K562 (cell line): ENCODE data around the gene ZNF35. TPM values are rescaled to one million over a fixed set of nuclear protein-coding genes. Genes with fewer than 3 reads are reported as not detected.

Experiments used
- CXXC5 ChIP-seq: fragments of 250-450 bp; sonication (Bioruptor Pico); IDR thresholded peaks from 2 replicates; pipeline ENCODE4 v1.8.0; 2022; ENCODE audit warnings: inconsistent platforms, mild to moderate bottlenecking, moderate library complexity
- IRF9 ChIP-seq: fragments of 450-650 bp; IDR thresholded peaks from 2 replicates; pipeline ENCODE4 v1.6.1; 2016; ENCODE audit warnings: missing biosample characterization, missing genetic modification characterization
- KAT7 ChIP-seq: sonication (generic); formaldehyde crosslinking; IDR thresholded peaks from 2 replicates; pipeline ENCODE4 v1.8.0; 2022; ENCODE audit warnings: missing genetic modification reagents, mild to moderate bottlenecking, borderline replicate concordance
- PBX2 ChIP-seq, 2 experiments: IDR thresholded peaks in 1 of 2; conservative IDR thresholded peaks in 1 of 2; 2 replicates each; pipeline ENCODE4 v1.6.1; 2016; ENCODE audit warnings: low read depth in 2 of 2, mild to moderate bottlenecking in 1 of 2, missing compliant biosample characterization in 1 of 2, missing genetic modification characterization in 1 of 2, moderate library complexity in 1 of 2
- POLR2H ChIP-seq: IDR thresholded peaks from 2 replicates; pipeline ENCODE4 v1.6.1; 2016; ENCODE audit warnings: missing genetic modification characterization, low read depth, mild to moderate bottlenecking, control low read depth, missing compliant biosample characterization, moderate library complexity
- PTTG1 ChIP-seq: fragments of 450-650 bp; IDR thresholded peaks from 2 replicates; pipeline ENCODE4 v1.6.1; 2016; ENCODE audit warnings: low read depth, mild to moderate bottlenecking, missing genetic modification characterization, missing compliant biosample characterization
- RBFOX2 ChIP-seq: fragments of 200-400 bp; formaldehyde crosslinking; IDR thresholded peaks from 2 replicates; pipeline ENCODE4 v1.6.1; 2017; ENCODE audit warnings: low read depth, mild to moderate bottlenecking, low read length, moderate library complexity
- TEAD2 ChIP-seq: fragments of 450-650 bp; IDR thresholded peaks from 2 replicates; pipeline ENCODE4 v1.6.1; 2016; ENCODE audit warnings: missing genetic modification characterization, control low read depth, missing compliant biosample characterization
- ZNF407 ChIP-seq: fragments of 450-650 bp; IDR thresholded peaks from 2 replicates; pipeline ENCODE4 v1.6.1; 2016; ENCODE audit warnings: low read depth
- ZNF436 ChIP-seq: fragments of 250-450, 450-650 bp; sonication (Bioruptor Pico); formaldehyde crosslinking; IDR thresholded peaks from 2 replicates; pipeline ENCODE4 v1.7.0; 2020; ENCODE audit warnings: mild to moderate bottlenecking
- polyA plus RNA-seq, 8 experiments: library from polyadenylated mRNA; depleted of rRNA in 4 of 8; stranded (reverse) in 5 of 8; unstranded in 3 of 8; fragments of >200 nt; fragmentation: Nextera tagmentation in 2 of 8; fragmentation: Illumina TruSeq in 1 of 8; extraction: Ambion mirVana in 2 of 8; extraction: Trizol in 1 of 8; gene quantifications; 2 replicates each; pipeline versions ENCODE4 v1.2.1 to v1.2.3, GENCODE V29; 2011 to 2014; ENCODE audit warnings: inconsistent platforms in 1 of 8, missing spikeins in 1 of 8
- total RNA-seq, 7 experiments: library from RNA; depleted of rRNA in 6 of 7; stranded (reverse); fragments of >200 nt in 6 of 7; fragmentation: Illumina TruSeq in 2 of 7; extraction: Trizol in 2 of 7; gene quantifications; 2 replicates each; pipeline versions ENCODE4 v1.2.1 to v1.2.3, GENCODE V29; 2011 to 2021; ENCODE audit warnings: low replicate concordance in 1 of 7
- TF ChIP-seq, protein P1 (sequence below): sonication (generic); formaldehyde crosslinking; IDR thresholded peaks from 2 replicates; pipeline ENCODE4 v1.8.1; 2022; ENCODE audit warnings: missing genetic modification reagents

ZNF35 gene
- total and polyA plus RNA-seq, 9 of the 15 experiments (the other 6 are each of a cell fraction or from before 2014, with no cell fraction given) = 8.0 to 18.2 (median 14.8) TPM

DNA sequence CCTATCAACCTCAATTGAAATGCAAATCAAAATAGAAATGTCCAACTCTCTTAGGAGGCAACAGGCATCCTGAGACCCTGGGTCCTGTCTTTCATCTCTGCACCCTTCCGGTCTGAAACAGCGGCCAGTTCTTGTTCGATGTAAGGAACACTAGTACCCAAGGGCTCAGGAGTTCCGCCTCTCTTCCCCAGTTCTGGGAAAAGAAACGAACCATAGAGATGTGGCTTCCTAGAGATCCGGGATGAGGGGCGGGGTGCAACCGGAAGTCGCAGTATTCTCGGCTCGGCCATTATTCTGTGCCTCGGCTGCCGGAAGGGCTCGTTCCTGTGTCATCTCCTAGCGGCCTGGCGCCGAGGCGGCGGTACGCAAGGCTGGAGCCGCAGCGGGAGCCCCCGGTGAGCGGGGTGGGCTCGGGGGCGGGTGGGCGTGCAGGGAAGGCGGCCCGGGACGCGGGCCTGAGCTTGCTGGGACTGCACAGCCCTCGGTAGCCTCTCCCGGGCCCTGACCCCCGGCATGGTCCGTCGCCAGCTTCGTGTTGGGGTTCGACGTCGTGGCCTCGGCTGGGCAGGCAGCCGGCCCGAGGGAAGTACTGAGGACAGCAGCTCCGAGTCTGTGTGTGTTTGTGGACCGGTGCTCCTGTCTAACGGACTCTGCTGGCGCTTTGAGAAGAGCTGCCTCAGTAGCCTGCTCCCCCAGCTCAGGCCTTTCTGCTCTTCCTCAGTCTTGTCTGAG lies 23.6 kb upstream of the ZNF35 start, which contains the start of gene ZNF197 (continued):
- TF ChIP-seq TEAD2 (tag) (no peak), ZNF407 (no peak), PTTG1 (tag) (no peak), CXXC5 (peak; percentile 83), KAT7 (0 out of 2 replicates have a peak, but pooled peaks have one; percentile 18), PBX2 (CRISPR knock-in tag; IDR thresholded peaks at IDR 0.05; ENCODE audit: low read depth) (no peak), PBX2 (tag; conservative IDR thresholded peaks at IDR 0.05; ENCODE audit: low read depth) (no peak), IRF9 (no peak), ZNF436 (CRISPR knock-in tag) (no peak), RBFOX2 (peak; percentile 93), POLR2H (tag) (peak; percentile 79)
- TF ChIP-seq, protein P1, sequence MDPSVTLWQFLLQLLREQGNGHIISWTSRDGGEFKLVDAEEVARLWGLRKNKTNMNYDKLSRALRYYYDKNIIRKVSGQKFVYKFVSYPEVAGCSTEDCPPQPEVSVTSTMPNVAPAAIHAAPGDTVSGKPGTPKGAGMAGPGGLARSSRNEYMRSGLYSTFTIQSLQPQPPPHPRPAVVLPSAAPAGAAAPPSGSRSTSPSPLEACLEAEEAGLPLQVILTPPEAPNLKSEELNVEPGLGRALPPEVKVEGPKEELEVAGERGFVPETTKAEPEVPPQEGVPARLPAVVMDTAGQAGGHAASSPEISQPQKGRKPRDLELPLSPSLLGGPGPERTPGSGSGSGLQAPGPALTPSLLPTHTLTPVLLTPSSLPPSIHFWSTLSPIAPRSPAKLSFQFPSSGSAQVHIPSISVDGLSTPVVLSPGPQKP (CRISPR knock-in tag) = no peak
